Adrenal gland (tissue), 12 donors: ENCODE results near the gene SLC45A3. TPM values are rescaled to one million over a fixed set of nuclear protein-coding genes. Genes with fewer than 3 reads are reported as not detected.

Experiments
- DNase-seq, 7 donors: peaks; one replicate each; pipeline ENCODE4 v3.0.0-alpha.2; 2019 to 2020
- H3K27ac ChIP-seq, 5 donors: fragments of 200-600 bp; sonication (generic) in 4 of 5; 1 replicate in 3 of 5; 2 replicates in 2 of 5; pipeline versions ENCODE4 v1.5.1 to v1.8.0; 2016 to 2020; ENCODE audit warnings: mild to moderate bottlenecking in 1 of 5
- H3K27me3 ChIP-seq: fragments of 200-600 bp; 2 replicates; pipeline ENCODE4 v1.8.0; 2021
- H3K36me3 ChIP-seq, 2 donors: fragments of 200-600 bp; replicated peaks in 1 of 2; 1 replicate in 1 of 2; 2 replicates in 1 of 2; pipeline versions ENCODE4 v1.5.1 to v1.8.0; 2018 to 2022
- H3K4me1 ChIP-seq, 2 donors: fragments of 200-600 bp; replicated peaks in 1 of 2; 1 replicate in 1 of 2; 2 replicates in 1 of 2; pipeline versions ENCODE4 v1.5.1 to v1.8.0; 2018 to 2021
- H3K4me3 ChIP-seq, 4 donors: fragments of 200-600 bp; sonication (generic) in 3 of 4; one replicate each; pipeline ENCODE4 v1.5.1; 2016 to 2018
- H3K9me3 ChIP-seq, 3 donors: fragments of 200-600 bp; sonication (generic) in 1 of 3; replicated peaks in 1 of 3; 1 replicate in 2 of 3; 2 replicates in 1 of 3; pipeline versions ENCODE4 v1.5.1 to v1.8.0; 2016 to 2021
- POLR2A ChIP-seq, 2 donors: fragments of 450-650 bp; IDR thresholded peaks; one replicate each; pipeline ENCODE4 v1.6.1; 2017; ENCODE audit warnings: antibody characterized with exemption in 2 of 2, mild to moderate bottlenecking in 2 of 2, moderate library complexity in 1 of 2
- WGBS, 4 donors: extraction: QIAGEN DNeasy Blood & Tissue Kit in 2 of 4; methylation state at CpG; one replicate each; pipeline versions ENCODE4 v1.1.5 to v1.1.7; 2013 to 2017; 5-methylcytosine and 5-hydroxymethylcytosine counted together
- intact Hi-C, 2 donors: fragments of 100-400 bp; cut with DNase I; formaldehyde crosslinking; loops; one replicate each; pipeline versions ENCODE4 v1.14.1 to v1.15.0; 2022 to 2023
- polyA plus RNA-seq, 3 donors: library from polyadenylated mRNA; stranded (reverse); fragments of 200-250 nt in 2 of 3; fragments of 350-450 nt in 1 of 3; fragmentation: Illumina TruSeq in 1 of 3; extraction: RNeasy Lipid Tissue Mini Kit (QIAGEN cat#74804) in 1 of 3; gene quantifications; one replicate each; pipeline ENCODE4 v1.2.3, GENCODE V29; 2013 to 2014
- total RNA-seq, 9 donors: library from RNA; depleted of rRNA in 4 of 9; stranded (reverse); fragments of >200 nt in 4 of 9; fragments of 120-200 nt in 1 of 9; fragmentation: NEBNext Ultra II Directional in 1 of 9; extraction: Animal tissue kit (Norgen Biotek cat#: 25700) in 1 of 9; gene quantifications; one replicate each; pipeline versions ENCODE4 v1.1.0 to v1.2.4, GENCODE V29; 2013 to 2023
- TF ChIP-seq, protein P1 (sequence below), 6 experiments: fragments of 450-650 bp in 4 of 6; fragments of 200-600 bp in 2 of 6; sonication (generic) in 1 of 6; IDR thresholded peaks; 1 replicate in 5 of 6; 2 replicates in 1 of 6; pipeline versions ENCODE4 v1.5.1 to v1.8.0; 2016 to 2021; ENCODE audit warnings: antibody characterized with exemption in 6 of 6, mild to moderate bottlenecking in 2 of 6, moderate library complexity in 1 of 6
- donor health status: healthy with polysubstance abuse.
- donor health status: Bipolar disorder and iron deficiency.
- donor health status: DM: yes; HTN: yes; CAD: no.
- donor health status: DM: no; HTN: no; CAD: no.
- donor health status: DM: no; HTN: no; CAD: no.
- donor health status: DM: yes; HTN: yes; CAD: no.

Gene SLC45A3
- total and polyA plus RNA-seq, 12 donors = 4.7 to 27.9 (median 8.9) TPM

- TF ChIP-seq POLR2A (IDR thresholded peaks at IDR 0.05) = no peak
- TF ChIP-seq, protein P1, sequence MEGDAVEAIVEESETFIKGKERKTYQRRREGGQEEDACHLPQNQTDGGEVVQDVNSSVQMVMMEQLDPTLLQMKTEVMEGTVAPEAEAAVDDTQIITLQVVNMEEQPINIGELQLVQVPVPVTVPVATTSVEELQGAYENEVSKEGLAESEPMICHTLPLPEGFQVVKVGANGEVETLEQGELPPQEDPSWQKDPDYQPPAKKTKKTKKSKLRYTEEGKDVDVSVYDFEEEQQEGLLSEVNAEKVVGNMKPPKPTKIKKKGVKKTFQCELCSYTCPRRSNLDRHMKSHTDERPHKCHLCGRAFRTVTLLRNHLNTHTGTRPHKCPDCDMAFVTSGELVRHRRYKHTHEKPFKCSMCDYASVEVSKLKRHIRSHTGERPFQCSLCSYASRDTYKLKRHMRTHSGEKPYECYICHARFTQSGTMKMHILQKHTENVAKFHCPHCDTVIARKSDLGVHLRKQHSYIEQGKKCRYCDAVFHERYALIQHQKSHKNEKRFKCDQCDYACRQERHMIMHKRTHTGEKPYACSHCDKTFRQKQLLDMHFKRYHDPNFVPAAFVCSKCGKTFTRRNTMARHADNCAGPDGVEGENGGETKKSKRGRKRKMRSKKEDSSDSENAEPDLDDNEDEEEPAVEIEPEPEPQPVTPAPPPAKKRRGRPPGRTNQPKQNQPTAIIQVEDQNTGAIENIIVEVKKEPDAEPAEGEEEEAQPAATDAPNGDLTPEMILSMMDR (IDR thresholded peaks at IDR 0.05) = no peak
- peaks cover 6 to 22% of the 10 kb centered on the region in 2 donors for H3K4me1 ChIP-seq
- no peak for DNase-seq
- 78 to 91% (median 80%) methylated on average over 3 of the region's 3 CpGs for WGBS, 4 donors
- H3K27ac ChIP-seq = no peak overlapping the region
- no peak overlapping the region for H3K4me3 ChIP-seq
- no peaks in the 10 kb centered on the region for H3K27me3 ChIP-seq
- no peaks in the 10 kb centered on the region for H3K9me3 ChIP-seq
- peaks cover 0 to 16% of the 10 kb centered on the region in 2 donors for H3K36me3 ChIP-seq
- intact Hi-C loops = no loop called here
Observed at GRCh38 chr1:205626216-205626615, 54.1 kb downstream of the SLC45A3 start.

DNA sequence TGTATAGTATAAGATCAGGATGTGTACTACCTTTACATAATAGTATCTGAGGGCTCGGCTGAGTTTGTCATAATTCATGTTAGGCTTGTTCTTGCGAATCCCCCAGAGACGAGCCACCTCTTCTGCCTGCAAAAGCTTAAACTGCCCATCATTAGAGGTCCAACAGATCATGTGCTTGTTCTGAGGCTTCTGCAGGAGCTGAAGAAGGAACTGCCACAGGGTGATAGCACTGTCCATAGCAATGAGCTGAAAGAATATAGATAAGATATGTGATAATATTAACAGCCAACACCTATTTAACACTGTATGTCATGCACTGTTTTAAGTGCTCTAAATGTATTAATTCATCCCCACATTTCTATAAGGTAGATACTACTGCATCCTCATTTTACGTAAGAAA is 56.7 kb downstream of the SLC45A3 start:
- 84 to 93% (median 88%) methylated on average over 4 of the region's 4 CpGs for WGBS, 4 donors
- TF ChIP-seq, protein P1 (IDR thresholded peaks at IDR 0.05) = no peak
- no peak for TF ChIP-seq POLR2A (IDR thresholded peaks at IDR 0.05)
- intact Hi-C loops = no loop called here
- Histone ChIP-seq H3K4me1 (peaks cover 0 to 5% of the 10 kb centered on the region in 2 donors), H3K27me3 (no peaks in the 10 kb centered on the region), H3K4me3 (no peak overlapping the region), H3K9me3 (no peaks in the 10 kb centered on the region), H3K36me3 (peaks cover 0 to 29% of the 10 kb centered on the region in 2 donors), H3K27ac (no peak overlapping the region)
- DNase-seq = no peak

DNA sequence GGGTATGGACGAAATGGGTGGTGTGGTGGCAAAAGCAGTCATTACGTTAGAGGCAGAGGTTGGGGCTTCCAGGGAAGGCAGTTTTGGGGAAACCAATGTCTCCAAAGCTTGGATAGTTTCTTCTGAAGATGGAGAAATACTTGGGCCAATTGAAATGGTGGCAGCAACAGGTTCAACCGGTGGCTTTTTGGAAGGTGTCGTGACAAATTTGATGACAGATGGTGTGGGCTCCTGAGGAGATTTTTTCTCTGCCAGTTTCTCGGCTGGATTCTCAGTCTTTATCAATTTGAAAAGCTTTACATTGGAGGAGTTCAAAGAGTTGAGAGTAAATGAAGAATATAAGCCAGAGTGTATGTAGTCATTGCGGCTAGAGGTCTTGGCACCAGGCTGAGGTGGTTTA is 60.0 kb downstream of the SLC45A3 start:
- Histone ChIP-seq H3K27me3 (no peaks in the 10 kb centered on the region), H3K27ac (no peak overlapping the region), H3K9me3 (no peaks in the 10 kb centered on the region), H3K4me1 (peaks cover 0 to 5% of the 10 kb centered on the region in 2 donors), H3K36me3 (peaks cover 0 to 50% of the 10 kb centered on the region in 2 donors), H3K4me3 (no peak overlapping the region)
- intact Hi-C loops = no loop called here
- TF ChIP-seq POLR2A (IDR thresholded peaks at IDR 0.05) = no peak
- TF ChIP-seq, protein P1 (IDR thresholded peaks at IDR 0.05) = no peak
- WGBS, 4 donors = 92 to 97% (median 94%) methylated on average over 6 of the region's 6 CpGs
- DNase-seq = no peak

GRCh38 chr1:205619376-205619775 is 60.9 kb downstream of the SLC45A3 start:
- DNase-seq = no peak
- TF ChIP-seq, protein P1 (IDR thresholded peaks at IDR 0.05) = no peak
- no peak for TF ChIP-seq POLR2A (IDR thresholded peaks at IDR 0.05)
- peaks cover 0 to 53% of the 10 kb centered on the region in 2 donors for H3K36me3 ChIP-seq
- H3K4me3 ChIP-seq = no peak overlapping the region
- intact Hi-C loops = no loop called here
- H3K4me1 ChIP-seq = peaks cover 0 to 4% of the 10 kb centered on the region in 2 donors
- H3K27me3 ChIP-seq = no peaks in the 10 kb centered on the region
- WGBS, 4 donors = 86 to 94% (median 91%) methylated on average over 3 of the region's 3 CpGs
- H3K9me3 ChIP-seq = no peaks in the 10 kb centered on the region
- no peak overlapping the region for H3K27ac ChIP-seq
